OCI-LY1 (cell line): ENCODE results near the gene ASTN1.

Source experiments
- H2AFZ ChIP-seq: fragments of 200-600 bp; sonication (generic), shearing (Covaris generic); 2 replicates; pipeline ENCODE4 v1.6.0; 2014; ENCODE audit warnings: antibody characterized with exemption, mild to moderate bottlenecking, low read length
- H3F3A ChIP-seq: fragments of 200-600 bp; sonication (generic), shearing (Covaris generic); 2 replicates; pipeline ENCODE4 v1.6.0; 2014; ENCODE audit warnings: mild to moderate bottlenecking, antibody characterized with exemption, low read length, moderate library complexity; ENCODE audit not compliant: insufficient read depth
- H3K27ac ChIP-seq: fragments of 200-600 bp; sonication (generic); 2 replicates; pipeline ENCODE4 v1.5.1; 2014; ENCODE audit warnings: low read length, mixed run types, mild to moderate bottlenecking, low read depth; ENCODE audit not compliant: poor library complexity, severe bottlenecking
- H3K27me3 ChIP-seq: fragments of 200-600 bp; sonication (generic); 2 replicates; pipeline ENCODE4 v1.6.0; 2014; ENCODE audit warnings: antibody characterized with exemption, mild to moderate bottlenecking, low read length, moderate library complexity; ENCODE audit not compliant: insufficient read depth
- H3K36me3 ChIP-seq: fragments of 200-600 bp; sonication (generic); 2 replicates; pipeline ENCODE4 v1.6.1; 2014; ENCODE audit warnings: mild to moderate bottlenecking, antibody characterized with exemption, low read length, moderate library complexity, mixed read lengths; ENCODE audit not compliant: insufficient read depth
- H3K4me1 ChIP-seq: fragments of 200-600 bp; sonication (generic); 2 replicates; pipeline ENCODE4 v1.5.1; 2014; ENCODE audit warnings: mild to moderate bottlenecking, low read length, moderate library complexity; ENCODE audit not compliant: insufficient read depth, severe bottlenecking
- H3K4me2 ChIP-seq: fragments of 200-600 bp; sonication (generic), shearing (Covaris generic); 2 replicates; pipeline ENCODE4 v1.6.1; 2014; ENCODE audit warnings: low read length
- H3K4me3 ChIP-seq: fragments of 200-600 bp; sonication (generic); 2 replicates; pipeline ENCODE4 v1.5.1; 2014; ENCODE audit warnings: low read length, low read depth, mild to moderate bottlenecking, mixed read lengths; ENCODE audit not compliant: poor library complexity, severe bottlenecking
- H3K79me2 ChIP-seq: fragments of 200-600 bp; shearing (Covaris generic); 2 replicates; pipeline ENCODE4 v1.6.1; 2016; ENCODE audit warnings: mixed run types, low read length, mixed read lengths; ENCODE audit not compliant: insufficient read depth
- H3K9ac ChIP-seq: fragments of 200-600 bp; sonication (generic), shearing (Covaris generic); 2 replicates; pipeline ENCODE4 v1.6.1; 2014; ENCODE audit warnings: mild to moderate bottlenecking, low read length, mixed read lengths
- H3K9me2 ChIP-seq: fragments of 200-600 bp; sonication (generic), shearing (Covaris generic); 2 replicates; pipeline ENCODE4 v1.6.1; 2014; ENCODE audit warnings: low read depth, mild to moderate bottlenecking, low read length, mixed read lengths
- H3K9me3 ChIP-seq: fragments of 200-600 bp; shearing (Covaris generic); 2 replicates; pipeline ENCODE4 v1.6.1; 2014; ENCODE audit warnings: low read length, mixed read lengths
- H4K20me1 ChIP-seq: fragments of 200-600 bp; sonication (generic), shearing (Covaris generic); 2 replicates; pipeline ENCODE4 v1.6.0; 2016; ENCODE audit warnings: mild to moderate bottlenecking, low read length; ENCODE audit not compliant: insufficient read depth
- CTCF ChIP-seq: fragments of 200-600 bp; sonication (generic), shearing (Covaris generic); IDR thresholded peaks from 2 replicates; pipeline ENCODE4 v1.5.1; 2017; ENCODE audit warnings: mild to moderate bottlenecking, antibody characterized with exemption, low read length, moderate library complexity, mixed read lengths
- EZH2 ChIP-seq: fragments of 200-600 bp; sonication (generic), shearing (Covaris generic); IDR thresholded peaks from 2 replicates; pipeline ENCODE4 v1.8.0; 2017; ENCODE audit warnings: borderline replicate concordance, mixed run types, mild to moderate bottlenecking, antibody characterized with exemption, low read length, moderate library complexity, mixed read lengths

The ASTN1 gene

GRCh38 chr1:177209357-177209756 is 44.8 kb upstream of the ASTN1 start:
- H3K4me2 ChIP-seq: no peak overlapping the region

GRCh38 chr1:177208920-177209319 is 44.4 kb upstream of the ASTN1 start:
- Histone ChIP-seq H3K4me3 (no peak overlapping the region), H3K4me2 (no peak overlapping the region), H3K9me2 (no peaks in the 10 kb centered on the region), H3K4me1 (no peaks in the 10 kb centered on the region), H3K27ac (no peak overlapping the region), H4K20me1 (no peaks in the 10 kb centered on the region), H3K36me3 (no peaks in the 10 kb centered on the region), H3K79me2 (no peaks in the 10 kb centered on the region), H3K9ac (no peak overlapping the region), H3F3A (no peaks in the 10 kb centered on the region), H3K9me3 (no peaks in the 10 kb centered on the region), H3K27me3 (no peaks in the 10 kb centered on the region; the same call in 1 of the 2 replicates), H2AFZ (no peak overlapping the region)
- no peak for TF ChIP-seq EZH2
- no peak for TF ChIP-seq CTCF

More at GRCh38 chr1:177209357-177209756, 44.8 kb upstream of the ASTN1 start:
- H3K36me3 ChIP-seq: no peaks in the 10 kb centered on the region
- no peak overlapping the region for H2AFZ ChIP-seq
- H3K79me2 ChIP-seq: no peaks in the 10 kb centered on the region
- H3K9ac ChIP-seq: no peak overlapping the region
- no peak for TF ChIP-seq CTCF
- H3K9me3 ChIP-seq: no peaks in the 10 kb centered on the region
- no peaks in the 10 kb centered on the region; the same call in 1 of the 2 replicates for H3K27me3 ChIP-seq
- no peaks in the 10 kb centered on the region for H3K4me1 ChIP-seq
- no peaks in the 10 kb centered on the region for H3K9me2 ChIP-seq
- H4K20me1 ChIP-seq: no peaks in the 10 kb centered on the region
- no peaks in the 10 kb centered on the region for H3F3A ChIP-seq
- no peak overlapping the region for H3K27ac ChIP-seq
- H3K4me3 ChIP-seq: no peak overlapping the region

GRCh38 chr1:177206831-177207355 is 42.4 kb upstream of the ASTN1 start:
- TF ChIP-seq CTCF: no peak
- TF ChIP-seq EZH2: no peak
- H3K27ac ChIP-seq: no peak overlapping the region
- H3F3A ChIP-seq: no peaks in the 10 kb centered on the region
- no peaks in the 10 kb centered on the region for H4K20me1 ChIP-seq
- no peak overlapping the region for H3K4me2 ChIP-seq
- no peaks in the 10 kb centered on the region for H3K9me3 ChIP-seq
- no peaks in the 10 kb centered on the region for H3K4me1 ChIP-seq
- H2AFZ ChIP-seq: no peak overlapping the region
- H3K4me3 ChIP-seq: no peak overlapping the region
- no peaks in the 10 kb centered on the region for H3K79me2 ChIP-seq
- no peaks in the 10 kb centered on the region for H3K9me2 ChIP-seq
- no peaks in the 10 kb centered on the region; the same call in 1 of the 2 replicates for H3K27me3 ChIP-seq
- H3K36me3 ChIP-seq: no peaks in the 10 kb centered on the region
- H3K9ac ChIP-seq: no peak overlapping the region
